HepG2 (cell line): Measurements from ENCODE around the gene LIMS2. TPM values are rescaled to one million over a fixed set of nuclear protein-coding genes. Genes with fewer than 3 reads are reported as not detected.

Experiments
- AGO2 ChIP-seq: fragments of 200-400 bp; formaldehyde crosslinking; optimal IDR thresholded peaks from 2 replicates; pipeline ENCODE3; 2017; ENCODE audit warnings: mild to moderate bottlenecking, low read depth, low read length, moderate library complexity
- CAMTA2 ChIP-seq: sonication (generic); formaldehyde crosslinking; IDR thresholded peaks from 2 replicates; pipeline ENCODE4 v1.4.0; 2020; ENCODE audit warnings: mild to moderate bottlenecking, missing genetic modification reagents, borderline replicate concordance
- DNMT3B ChIP-seq: conservative IDR thresholded peaks from 2 replicates; pipeline ENCODE4 v1.6.1; 2016; ENCODE audit warnings: missing biosample characterization, control low read depth
- ERF ChIP-seq: IDR thresholded peaks from 2 replicates; pipeline ENCODE4 v1.6.1; 2018; ENCODE audit warnings: missing biosample characterization, missing genetic modification reagents
- HMG20A ChIP-seq: IDR thresholded peaks from 2 replicates; pipeline ENCODE4 v1.6.1; 2016; ENCODE audit warnings: borderline replicate concordance
- KLF9 ChIP-seq: IDR thresholded peaks from 2 replicates; pipeline ENCODE4 v1.6.1; 2016; ENCODE audit warnings: low read depth
- MIER3 ChIP-seq: IDR thresholded peaks from 2 replicates; pipeline ENCODE4 v1.6.1; 2016; ENCODE audit warnings: missing compliant biosample characterization, borderline replicate concordance
- NFYB ChIP-seq: sonication (generic); formaldehyde crosslinking; IDR thresholded peaks from 2 replicates; pipeline ENCODE4 v1.4.0; 2020; ENCODE audit warnings: missing genetic modification reagents
- NR2F1 ChIP-seq, 2 experiments: fragments of 450-650 bp in 1 of 2; formaldehyde crosslinking in 1 of 2; IDR thresholded peaks; 2 replicates each; pipeline versions ENCODE4 v1.5.0 to v1.6.1; 2016 to 2020; ENCODE audit warnings: mild to moderate bottlenecking in 1 of 2, missing compliant biosample characterization in 1 of 2, missing genetic modification reagents in 1 of 2, moderate library complexity in 1 of 2
- SAFB2 ChIP-seq: sonication (generic); formaldehyde crosslinking; IDR thresholded peaks from 2 replicates; pipeline ENCODE4 v1.5.1; 2020; ENCODE audit warnings: missing genetic modification reagents, low read depth, mild to moderate bottlenecking, borderline replicate concordance
- STAG1 ChIP-seq: sonication (generic); formaldehyde crosslinking; IDR thresholded peaks from 2 replicates; pipeline ENCODE4 v1.4.0; 2020; ENCODE audit warnings: missing genetic modification reagents
- ZNF441 ChIP-seq: sonication (generic); formaldehyde crosslinking; IDR thresholded peaks from 2 replicates; pipeline ENCODE4 v1.7.0; 2021; ENCODE audit warnings: missing genetic modification reagents, borderline replicate concordance
- ZNF75D ChIP-seq: sonication (generic); formaldehyde crosslinking; IDR thresholded peaks from 2 replicates; pipeline ENCODE4 v1.8.1; 2023; ENCODE audit warnings: missing genetic modification reagents, mild to moderate bottlenecking, borderline replicate concordance
- polyA plus RNA-seq, 8 experiments: library from polyadenylated mRNA; depleted of rRNA in 3 of 8; stranded (reverse) in 7 of 8; unstranded in 1 of 8; fragments of >200 nt; fragmentation: Illumina TruSeq in 4 of 8; extraction: Trizol in 4 of 8; gene quantifications; 2 replicates each; pipeline versions ENCODE4 v1.2.1 to v1.2.3, GENCODE V29; 2011 to 2016; ENCODE audit warnings: low read depth in 4 of 8, missing spikeins in 1 of 8, mixed read lengths in 1 of 8; ENCODE audit not compliant: insufficient read depth in 1 of 8
- total RNA-seq, 5 experiments: library from RNA; depleted of rRNA; stranded (reverse); fragments of >200 nt; fragmentation: Illumina TruSeq; extraction: Trizol; gene quantifications; 2 replicates each; pipeline ENCODE4 v1.2.3, GENCODE V29; 2016; ENCODE audit warnings: low read depth in 1 of 5
- TF ChIP-seq, protein P1 (sequence below): sonication (generic); formaldehyde crosslinking; conservative IDR thresholded peaks from 2 replicates; pipeline ENCODE4 v1.4.0; 2020; ENCODE audit warnings: mild to moderate bottlenecking, missing genetic modification reagents, moderate library complexity
- TF ChIP-seq, protein P2 (sequence below): sonication (generic); formaldehyde crosslinking; IDR thresholded peaks from 2 replicates; pipeline ENCODE4 v1.4.0; 2020; ENCODE audit warnings: missing genetic modification reagents, borderline replicate concordance
- TF ChIP-seq, protein P3 (sequence below): sonication (generic); formaldehyde crosslinking; IDR thresholded peaks from 2 replicates; pipeline ENCODE4 v1.4.0; 2020; ENCODE audit warnings: missing genetic modification reagents
- TF ChIP-seq, protein P4 (sequence below): sonication (generic); formaldehyde crosslinking; IDR thresholded peaks from 2 replicates; pipeline ENCODE4 v1.8.0; 2022; ENCODE audit warnings: missing genetic modification reagents, low read depth, mild to moderate bottlenecking, borderline replicate concordance
- TF ChIP-seq, protein P5 (sequence below): IDR thresholded peaks from 2 replicates; pipeline ENCODE4 v1.6.1; 2016
- TF ChIP-seq, protein P6 (sequence below): IDR thresholded peaks from 2 replicates; pipeline ENCODE4 v1.6.1; 2018; ENCODE audit warnings: missing genetic modification reagents, mild to moderate bottlenecking, missing compliant biosample characterization

Gene LIMS2
- total and polyA plus RNA-seq, 2 of the 13 experiments (the other 11 are each of a cell fraction or from before 2014, with no cell fraction given): 1.0 to 1.9 TPM

DNA sequence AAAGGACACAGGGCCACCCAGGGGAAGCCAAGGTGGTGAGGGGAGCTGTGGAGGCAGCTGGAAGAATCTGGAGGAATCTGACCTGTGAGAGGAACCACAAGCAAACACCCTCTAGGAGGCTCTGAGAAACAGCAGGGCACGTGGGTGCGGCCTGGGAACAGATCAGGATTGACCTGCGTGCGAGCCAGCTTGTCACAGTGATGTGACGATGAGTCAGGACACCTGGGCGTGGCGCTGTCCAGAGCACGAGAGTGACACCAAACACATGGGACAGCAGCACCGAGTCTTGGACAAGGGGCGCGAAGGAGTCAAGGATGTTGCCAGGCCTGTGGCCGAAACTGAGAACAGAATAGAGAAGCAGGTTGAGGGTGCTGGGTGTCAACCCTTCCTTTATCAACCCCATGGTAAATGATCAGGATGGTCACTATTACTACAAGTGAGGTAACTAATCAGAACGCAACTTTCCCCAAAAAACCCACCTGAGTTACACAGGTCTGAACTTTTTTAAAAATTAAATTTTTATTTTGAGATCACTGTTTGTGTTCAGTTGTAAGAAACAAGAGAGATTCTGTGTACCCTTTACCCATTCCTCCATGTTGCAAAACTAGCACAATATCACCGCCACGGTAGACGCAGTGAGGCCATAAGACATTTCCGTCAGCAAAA is 25.3 kb upstream of the LIMS2 start (continued):
- 0 out of 2 replicates have a peak, but pooled peaks have one; percentile 20 for TF ChIP-seq STAG1 (CRISPR knock-in tag)
- TF ChIP-seq, protein P1, sequence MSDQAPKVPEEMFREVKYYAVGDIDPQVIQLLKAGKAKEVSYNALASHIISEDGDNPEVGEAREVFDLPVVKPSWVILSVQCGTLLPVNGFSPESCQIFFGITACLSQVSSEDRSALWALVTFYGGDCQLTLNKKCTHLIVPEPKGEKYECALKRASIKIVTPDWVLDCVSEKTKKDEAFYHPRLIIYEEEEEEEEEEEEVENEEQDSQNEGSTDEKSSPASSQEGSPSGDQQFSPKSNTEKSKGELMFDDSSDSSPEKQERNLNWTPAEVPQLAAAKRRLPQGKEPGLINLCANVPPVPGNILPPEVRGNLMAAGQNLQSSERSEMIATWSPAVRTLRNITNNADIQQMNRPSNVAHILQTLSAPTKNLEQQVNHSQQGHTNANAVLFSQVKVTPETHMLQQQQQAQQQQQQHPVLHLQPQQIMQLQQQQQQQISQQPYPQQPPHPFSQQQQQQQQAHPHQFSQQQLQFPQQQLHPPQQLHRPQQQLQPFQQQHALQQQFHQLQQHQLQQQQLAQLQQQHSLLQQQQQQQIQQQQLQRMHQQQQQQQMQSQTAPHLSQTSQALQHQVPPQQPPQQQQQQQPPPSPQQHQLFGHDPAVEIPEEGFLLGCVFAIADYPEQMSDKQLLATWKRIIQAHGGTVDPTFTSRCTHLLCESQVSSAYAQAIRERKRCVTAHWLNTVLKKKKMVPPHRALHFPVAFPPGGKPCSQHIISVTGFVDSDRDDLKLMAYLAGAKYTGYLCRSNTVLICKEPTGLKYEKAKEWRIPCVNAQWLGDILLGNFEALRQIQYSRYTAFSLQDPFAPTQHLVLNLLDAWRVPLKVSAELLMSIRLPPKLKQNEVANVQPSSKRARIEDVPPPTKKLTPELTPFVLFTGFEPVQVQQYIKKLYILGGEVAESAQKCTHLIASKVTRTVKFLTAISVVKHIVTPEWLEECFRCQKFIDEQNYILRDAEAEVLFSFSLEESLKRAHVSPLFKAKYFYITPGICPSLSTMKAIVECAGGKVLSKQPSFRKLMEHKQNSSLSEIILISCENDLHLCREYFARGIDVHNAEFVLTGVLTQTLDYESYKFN (CRISPR knock-in tag): peak; percentile 13; the same call in 1 of the 2 replicates
- 0 out of 2 replicates have a peak, but pooled peaks have one; percentile 43 for TF ChIP-seq MIER3
- TF ChIP-seq, protein P2, sequence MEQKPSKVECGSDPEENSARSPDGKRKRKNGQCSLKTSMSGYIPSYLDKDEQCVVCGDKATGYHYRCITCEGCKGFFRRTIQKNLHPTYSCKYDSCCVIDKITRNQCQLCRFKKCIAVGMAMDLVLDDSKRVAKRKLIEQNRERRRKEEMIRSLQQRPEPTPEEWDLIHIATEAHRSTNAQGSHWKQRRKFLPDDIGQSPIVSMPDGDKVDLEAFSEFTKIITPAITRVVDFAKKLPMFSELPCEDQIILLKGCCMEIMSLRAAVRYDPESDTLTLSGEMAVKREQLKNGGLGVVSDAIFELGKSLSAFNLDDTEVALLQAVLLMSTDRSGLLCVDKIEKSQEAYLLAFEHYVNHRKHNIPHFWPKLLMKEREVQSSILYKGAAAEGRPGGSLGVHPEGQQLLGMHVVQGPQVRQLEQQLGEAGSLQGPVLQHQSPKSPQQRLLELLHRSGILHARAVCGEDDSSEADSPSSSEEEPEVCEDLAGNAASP (CRISPR knock-in tag): peak; percentile 55; the same call in 1 of the 2 replicates
- TF ChIP-seq ERF (CRISPR knock-in tag): 0 out of 2 replicates have a peak, but pooled peaks have one; percentile 76
- TF ChIP-seq, protein P3, sequence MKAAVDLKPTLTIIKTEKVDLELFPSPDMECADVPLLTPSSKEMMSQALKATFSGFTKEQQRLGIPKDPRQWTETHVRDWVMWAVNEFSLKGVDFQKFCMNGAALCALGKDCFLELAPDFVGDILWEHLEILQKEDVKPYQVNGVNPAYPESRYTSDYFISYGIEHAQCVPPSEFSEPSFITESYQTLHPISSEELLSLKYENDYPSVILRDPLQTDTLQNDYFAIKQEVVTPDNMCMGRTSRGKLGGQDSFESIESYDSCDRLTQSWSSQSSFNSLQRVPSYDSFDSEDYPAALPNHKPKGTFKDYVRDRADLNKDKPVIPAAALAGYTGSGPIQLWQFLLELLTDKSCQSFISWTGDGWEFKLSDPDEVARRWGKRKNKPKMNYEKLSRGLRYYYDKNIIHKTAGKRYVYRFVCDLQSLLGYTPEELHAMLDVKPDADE: no peak
- TF ChIP-seq KLF9: peak; percentile 90; the same call in 1 of the 2 replicates
- TF ChIP-seq NFYB (CRISPR knock-in tag): 0 out of 2 replicates have a peak, but pooled peaks have one; percentile 34
- no peak for TF ChIP-seq ZNF75D (CRISPR knock-in tag)
- TF ChIP-seq AGO2: no peak
- TF ChIP-seq CAMTA2 (CRISPR knock-in tag): no peak
- peak; percentile 65; the same call in 1 of the 2 replicates for TF ChIP-seq DNMT3B (CRISPR knock-in tag)
- TF ChIP-seq NR2F1 (CRISPR knock-in tag; IDR thresholded peaks at IDR 0.05): no peak
- TF ChIP-seq, protein P4, sequence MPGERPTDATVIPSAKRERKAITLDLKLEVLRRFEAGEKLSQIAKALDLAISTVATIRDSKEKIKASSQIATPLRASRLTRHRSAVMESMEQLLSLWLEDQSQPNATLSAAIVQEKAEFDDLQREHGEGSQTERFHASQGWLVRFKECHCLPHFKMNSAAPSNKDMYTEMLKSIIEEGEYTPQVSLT (CRISPR knock-in tag): 0 out of 2 replicates have a peak, but pooled peaks have one; percentile 52
- TF ChIP-seq HMG20A (CRISPR knock-in tag): peak; percentile 26; the same call in 1 of the 2 replicates
- TF ChIP-seq, protein P5, sequence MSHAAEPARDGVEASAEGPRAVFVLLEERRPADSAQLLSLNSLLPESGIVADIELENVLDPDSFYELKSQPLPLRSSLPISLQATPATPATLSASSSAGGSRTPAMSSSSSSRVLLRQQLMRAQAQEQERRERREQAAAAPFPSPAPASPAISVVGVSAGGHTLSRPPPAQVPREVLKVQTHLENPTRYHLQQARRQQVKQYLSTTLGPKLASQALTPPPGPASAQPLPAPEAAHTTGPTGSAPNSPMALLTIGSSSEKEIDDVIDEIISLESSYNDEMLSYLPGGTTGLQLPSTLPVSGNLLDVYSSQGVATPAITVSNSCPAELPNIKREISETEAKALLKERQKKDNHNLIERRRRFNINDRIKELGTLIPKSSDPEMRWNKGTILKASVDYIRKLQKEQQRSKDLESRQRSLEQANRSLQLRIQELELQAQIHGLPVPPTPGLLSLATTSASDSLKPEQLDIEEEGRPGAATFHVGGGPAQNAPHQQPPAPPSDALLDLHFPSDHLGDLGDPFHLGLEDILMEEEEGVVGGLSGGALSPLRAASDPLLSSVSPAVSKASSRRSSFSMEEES: peak; percentile 72
- no peak for TF ChIP-seq ZNF441 (CRISPR knock-in tag)
- 0 out of 2 replicates have a peak, but pooled peaks have one; percentile 7 for TF ChIP-seq SAFB2
- TF ChIP-seq, protein P6, sequence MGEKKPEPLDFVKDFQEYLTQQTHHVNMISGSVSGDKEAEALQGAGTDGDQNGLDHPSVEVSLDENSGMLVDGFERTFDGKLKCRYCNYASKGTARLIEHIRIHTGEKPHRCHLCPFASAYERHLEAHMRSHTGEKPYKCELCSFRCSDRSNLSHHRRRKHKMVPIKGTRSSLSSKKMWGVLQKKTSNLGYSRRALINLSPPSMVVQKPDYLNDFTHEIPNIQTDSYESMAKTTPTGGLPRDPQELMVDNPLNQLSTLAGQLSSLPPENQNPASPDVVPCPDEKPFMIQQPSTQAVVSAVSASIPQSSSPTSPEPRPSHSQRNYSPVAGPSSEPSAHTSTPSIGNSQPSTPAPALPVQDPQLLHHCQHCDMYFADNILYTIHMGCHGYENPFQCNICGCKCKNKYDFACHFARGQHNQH (CRISPR knock-in tag): no peak
